ENCODE results near the gene JAKMIP1.

The JAKMIP1 gene

DNA sequence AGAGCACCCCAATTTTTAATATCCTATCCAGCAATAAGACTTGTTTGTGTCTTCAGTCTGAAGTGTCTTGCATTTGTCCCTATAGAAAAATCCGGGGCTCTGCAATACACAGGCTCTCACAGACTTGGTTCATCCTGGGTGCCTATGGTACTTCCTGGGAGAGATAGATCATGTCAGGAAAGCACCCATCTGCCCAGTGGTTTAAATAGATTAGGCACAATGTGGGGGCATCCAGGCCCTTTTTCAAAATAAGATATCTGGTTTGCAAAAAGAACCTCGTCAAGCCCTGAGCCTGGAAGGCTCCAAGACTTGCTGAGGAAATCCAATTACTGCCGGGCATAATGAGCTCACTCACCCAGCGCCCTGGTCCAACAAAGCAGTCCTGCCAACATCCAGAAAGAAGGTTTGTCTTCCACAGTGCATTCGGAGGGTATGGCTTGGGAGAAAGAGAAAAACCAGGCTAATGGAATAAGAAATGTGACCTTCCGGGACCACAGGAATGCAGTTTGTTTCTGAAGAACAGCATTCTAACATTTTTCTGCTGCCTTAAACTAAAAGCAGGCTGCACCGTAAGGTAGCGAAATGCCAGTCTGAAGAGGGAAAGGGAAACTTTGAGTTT lies 11.6 kb downstream of the JAKMIP1 start:
- no peak for TF ChIP-seq TEAD4 (IDR thresholded peaks at IDR 0.05)
- no peak for TF ChIP-seq CEBPB (IDR thresholded peaks at IDR 0.05)
- no peak for TF ChIP-seq RAD21 (IDR thresholded peaks at IDR 0.05; ENCODE audit: low read depth)
- no peak for TF ChIP-seq TAF1 (IDR thresholded peaks at IDR 0.05; ENCODE audit: low read depth)
- no peak for TF ChIP-seq CREB1 (IDR thresholded peaks at IDR 0.05; ENCODE audit: low read depth)
- TF ChIP-seq EP300 (IDR thresholded peaks at IDR 0.05; ENCODE audit: borderline replicate concordance) = no peak
- TF ChIP-seq EGR1 (IDR thresholded peaks at IDR 0.05) = no peak
- no peak for TF ChIP-seq NFIC (IDR thresholded peaks at IDR 0.05)
- TF ChIP-seq, protein P1, sequence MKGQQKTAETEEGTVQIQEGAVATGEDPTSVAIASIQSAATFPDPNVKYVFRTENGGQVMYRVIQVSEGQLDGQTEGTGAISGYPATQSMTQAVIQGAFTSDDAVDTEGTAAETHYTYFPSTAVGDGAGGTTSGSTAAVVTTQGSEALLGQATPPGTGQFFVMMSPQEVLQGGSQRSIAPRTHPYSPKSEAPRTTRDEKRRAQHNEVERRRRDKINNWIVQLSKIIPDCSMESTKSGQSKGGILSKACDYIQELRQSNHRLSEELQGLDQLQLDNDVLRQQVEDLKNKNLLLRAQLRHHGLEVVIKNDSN (IDR thresholded peaks at IDR 0.05) = no peak
- TF ChIP-seq ZBTB7A (IDR thresholded peaks at IDR 0.05; ENCODE audit: low read depth) = no peak
- TF ChIP-seq YY1 (IDR thresholded peaks at IDR 0.05; ENCODE audit: low read depth) = no peak
- TF ChIP-seq TCF12 (IDR thresholded peaks at IDR 0.05; ENCODE audit: low read depth) = no peak
- TF ChIP-seq, protein P2, sequence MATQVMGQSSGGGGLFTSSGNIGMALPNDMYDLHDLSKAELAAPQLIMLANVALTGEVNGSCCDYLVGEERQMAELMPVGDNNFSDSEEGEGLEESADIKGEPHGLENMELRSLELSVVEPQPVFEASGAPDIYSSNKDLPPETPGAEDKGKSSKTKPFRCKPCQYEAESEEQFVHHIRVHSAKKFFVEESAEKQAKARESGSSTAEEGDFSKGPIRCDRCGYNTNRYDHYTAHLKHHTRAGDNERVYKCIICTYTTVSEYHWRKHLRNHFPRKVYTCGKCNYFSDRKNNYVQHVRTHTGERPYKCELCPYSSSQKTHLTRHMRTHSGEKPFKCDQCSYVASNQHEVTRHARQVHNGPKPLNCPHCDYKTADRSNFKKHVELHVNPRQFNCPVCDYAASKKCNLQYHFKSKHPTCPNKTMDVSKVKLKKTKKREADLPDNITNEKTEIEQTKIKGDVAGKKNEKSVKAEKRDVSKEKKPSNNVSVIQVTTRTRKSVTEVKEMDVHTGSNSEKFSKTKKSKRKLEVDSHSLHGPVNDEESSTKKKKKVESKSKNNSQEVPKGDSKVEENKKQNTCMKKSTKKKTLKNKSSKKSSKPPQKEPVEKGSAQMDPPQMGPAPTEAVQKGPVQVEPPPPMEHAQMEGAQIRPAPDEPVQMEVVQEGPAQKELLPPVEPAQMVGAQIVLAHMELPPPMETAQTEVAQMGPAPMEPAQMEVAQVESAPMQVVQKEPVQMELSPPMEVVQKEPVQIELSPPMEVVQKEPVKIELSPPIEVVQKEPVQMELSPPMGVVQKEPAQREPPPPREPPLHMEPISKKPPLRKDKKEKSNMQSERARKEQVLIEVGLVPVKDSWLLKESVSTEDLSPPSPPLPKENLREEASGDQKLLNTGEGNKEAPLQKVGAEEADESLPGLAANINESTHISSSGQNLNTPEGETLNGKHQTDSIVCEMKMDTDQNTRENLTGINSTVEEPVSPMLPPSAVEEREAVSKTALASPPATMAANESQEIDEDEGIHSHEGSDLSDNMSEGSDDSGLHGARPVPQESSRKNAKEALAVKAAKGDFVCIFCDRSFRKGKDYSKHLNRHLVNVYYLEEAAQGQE (IDR thresholded peaks at IDR 0.05; ENCODE audit: low read depth) = no peak
- TF ChIP-seq, protein P3, sequence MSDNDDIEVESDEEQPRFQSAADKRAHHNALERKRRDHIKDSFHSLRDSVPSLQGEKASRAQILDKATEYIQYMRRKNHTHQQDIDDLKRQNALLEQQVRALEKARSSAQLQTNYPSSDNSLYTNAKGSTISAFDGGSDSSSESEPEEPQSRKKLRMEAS (IDR thresholded peaks at IDR 0.05) = no peak

DNA sequence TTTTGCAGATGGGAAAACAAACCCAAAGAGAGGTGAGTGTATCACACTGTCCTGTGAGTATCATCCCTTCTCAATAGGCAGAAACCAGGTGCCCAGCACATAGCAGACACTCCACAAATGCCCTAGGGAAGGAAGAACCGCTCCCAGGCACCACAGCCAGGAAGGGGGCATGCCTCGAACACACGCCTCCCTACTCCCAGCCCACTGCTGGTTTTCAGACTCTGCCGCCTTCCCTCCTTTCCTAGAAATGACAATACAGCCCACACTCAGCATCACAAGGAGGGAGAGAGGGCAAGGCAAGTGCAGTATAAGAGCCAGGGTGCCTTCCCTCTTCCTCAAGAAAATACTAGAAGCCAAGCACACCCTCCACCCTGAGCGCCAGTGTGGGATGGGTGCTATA lies 16.2 kb downstream of the JAKMIP1 start:
- no peak for TF ChIP-seq CEBPB (IDR thresholded peaks at IDR 0.05)
- TF ChIP-seq CREB1 (IDR thresholded peaks at IDR 0.05; ENCODE audit: low read depth) = no peak
- TF ChIP-seq, protein P1 (IDR thresholded peaks at IDR 0.05) = no peak
- TF ChIP-seq RAD21 (IDR thresholded peaks at IDR 0.05; ENCODE audit: low read depth) = no peak
- TF ChIP-seq, protein P3 (IDR thresholded peaks at IDR 0.05) = no peak
- no peak for TF ChIP-seq TEAD4 (IDR thresholded peaks at IDR 0.05)
- TF ChIP-seq TCF12 (IDR thresholded peaks at IDR 0.05; ENCODE audit: low read depth) = no peak
- TF ChIP-seq TAF1 (IDR thresholded peaks at IDR 0.05; ENCODE audit: low read depth) = no peak
- TF ChIP-seq, protein P2 (IDR thresholded peaks at IDR 0.05; ENCODE audit: low read depth) = no peak
- no peak for TF ChIP-seq EGR1 (IDR thresholded peaks at IDR 0.05)
- TF ChIP-seq YY1 (IDR thresholded peaks at IDR 0.05; ENCODE audit: low read depth) = no peak
- no peak for TF ChIP-seq ZBTB7A (IDR thresholded peaks at IDR 0.05; ENCODE audit: low read depth)
- TF ChIP-seq NFIC (IDR thresholded peaks at IDR 0.05) = no peak
- TF ChIP-seq EP300 (IDR thresholded peaks at IDR 0.05; ENCODE audit: borderline replicate concordance) = no peak
- TF ChIP-seq FOXM1 (IDR thresholded peaks at IDR 0.05; ENCODE audit: borderline replicate concordance, low read depth) = no peak

DNA sequence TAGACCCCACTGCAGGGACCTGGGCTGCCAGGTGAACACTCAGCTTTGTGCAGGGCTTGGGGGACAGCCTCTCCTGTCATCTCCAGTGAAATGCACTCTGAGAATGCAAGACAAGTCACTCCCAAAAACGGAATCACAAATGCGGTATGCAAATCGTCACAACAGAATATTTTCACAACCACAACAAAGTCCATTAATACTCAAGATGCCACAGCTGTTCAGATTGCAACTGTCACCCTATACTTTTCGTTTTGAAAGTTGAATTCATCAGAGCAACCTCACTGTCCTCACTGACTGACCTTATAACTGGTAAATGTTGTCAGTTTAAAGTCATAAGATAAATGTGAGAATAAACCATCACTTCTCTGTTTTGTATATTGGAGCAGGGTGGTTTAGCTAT lies 16.6 kb downstream of the JAKMIP1 start:
- TF ChIP-seq, protein P2 (IDR thresholded peaks at IDR 0.05; ENCODE audit: low read depth) = no peak
- TF ChIP-seq EGR1 (IDR thresholded peaks at IDR 0.05) = no peak
- no peak for TF ChIP-seq CEBPB (IDR thresholded peaks at IDR 0.05)
- no peak for TF ChIP-seq TCF12 (IDR thresholded peaks at IDR 0.05; ENCODE audit: low read depth)
- TF ChIP-seq FOXM1 (IDR thresholded peaks at IDR 0.05; ENCODE audit: borderline replicate concordance, low read depth) = no peak
- no peak for TF ChIP-seq TAF1 (IDR thresholded peaks at IDR 0.05; ENCODE audit: low read depth)
- TF ChIP-seq TEAD4 (IDR thresholded peaks at IDR 0.05) = no peak
- TF ChIP-seq, protein P3 (IDR thresholded peaks at IDR 0.05) = no peak
- TF ChIP-seq CREB1 (IDR thresholded peaks at IDR 0.05; ENCODE audit: low read depth) = no peak
- no peak for TF ChIP-seq RAD21 (IDR thresholded peaks at IDR 0.05; ENCODE audit: low read depth)
